Activated CD8-positive, alpha-beta memory T cell treated with anti-CD3 and anti-CD28 coated beads, Interleukin-2, amount 50 U/mL, for 1 hour (primary cell): ENCODE data around the gene PITRM1.

ENCODE experiments used
- DNase-seq: peaks from one replicate; pipeline ENCODE4 v3.0.0-alpha.2; 2020; ENCODE audit errors: extremely low read depth

Gene PITRM1

GRCh38 chr10:3104251-3104918 is 68.2 kb downstream of the PITRM1 start:
- no peak for DNase-seq

GRCh38 chr10:3103646-3104045 is 68.9 kb downstream of the PITRM1 start:
- DNase-seq = no peak

GRCh38 chr10:3102720-3103427 is 69.7 kb downstream of the PITRM1 start:
- DNase-seq = no peak

GRCh38 chr10:3100856-3101640 is 71.5 kb downstream of the PITRM1 start:
- DNase-seq = no peak

- no peak for DNase-seq
These were observed 72.3 kb downstream of the PITRM1 start for GRCh38 chr10:3100093-3100792.

GRCh38 chr10:3099291-3100092 is 73.1 kb downstream of the PITRM1 start:
- DNase-seq = no peak

- DNase-seq = no peak
These were observed 73.9 kb downstream of the PITRM1 start for GRCh38 chr10:3098689-3099088.

GRCh38 chr10:3097160-3097559 is 75.4 kb downstream of the PITRM1 start:
- DNase-seq = no peak

- no peak for DNase-seq
These were observed 76.4 kb downstream of the PITRM1 start for GRCh38 chr10:3096149-3096548.

- DNase-seq = no peak
These were observed 77.0 kb downstream of the PITRM1 start for GRCh38 chr10:3095373-3096139.

GRCh38 chr10:3094609-3095036 is 78.0 kb downstream of the PITRM1 start:
- no peak for DNase-seq

- no peak for DNase-seq
These were observed 78.6 kb downstream of the PITRM1 start for GRCh38 chr10:3093996-3094395.

- no peak for DNase-seq
These were observed 80.7 kb downstream of the PITRM1 start for GRCh38 chr10:3091921-3092320.

- DNase-seq = no peak
These were observed 81.4 kb downstream of the PITRM1 start for GRCh38 chr10:3090914-3091787.

GRCh38 chr10:3090388-3090787 is 82.2 kb downstream of the PITRM1 start:
- DNase-seq = no peak
